Pancreas (tissue), 10 donors: ENCODE results near the gene MYO9A. TPM values are rescaled to one million over a fixed set of nuclear protein-coding genes. Genes with fewer than 3 reads are reported as not detected.
"Not testable (repeated sequence)": the region's sequence is repeated elsewhere in the genome, so short reads cannot be mapped to it uniquely, and the experiment has no call there.

ENCODE experiments used
- ATAC-seq, 4 donors: fragments of 200-7000 bp; cut with Tn5 transposase; one replicate each; pipeline versions ENCODE4 v1.8.0 to v1.9.1; 2020; ENCODE audit warnings: mild to moderate bottlenecking in 4 of 4, moderate library complexity in 4 of 4
- DNase-seq, 6 donors: peaks; one replicate each; pipeline ENCODE4 v3.0.0-alpha.2; 2020
- FAIRE-seq: peaks from 2 replicates; lab custom pipeline; 2012; peaks lifted over from hg19 to GRCh38; lab: Jason Lieb, UNC
- H3K27ac ChIP-seq, 4 donors: fragments of 200-600 bp; sonication (generic); 1 replicate in 3 of 4; 2 replicates in 1 of 4; pipeline versions ENCODE4 v1.5.0 to v1.8.0; 2020
- H3K27me3 ChIP-seq, 4 donors: fragments of 200-600 bp; one replicate each; pipeline ENCODE4 v1.8.0; 2021
- H3K36me3 ChIP-seq, 3 donors: fragments of 200-600 bp; sonication (generic) in 1 of 3; one replicate each; pipeline versions ENCODE4 v1.5.0 to v1.8.0; 2020 to 2021
- H3K4me1 ChIP-seq, 3 donors: fragments of 200-600 bp; one replicate each; pipeline ENCODE4 v1.8.0; 2021
- H3K4me3 ChIP-seq, 4 donors: fragments of 200-600 bp; sonication (generic) in 2 of 4; one replicate each; pipeline versions ENCODE4 v1.5.0 to v1.8.0; 2020 to 2021
- H3K9me3 ChIP-seq, 4 donors: fragments of 200-600 bp; one replicate each; pipeline ENCODE4 v1.8.0; 2021
- WGBS, 2 donors: extraction: QIAGEN DNeasy Blood & Tissue Kit; methylation state at CpG; one replicate each; pipeline ENCODE4 v1.1.7; 2013; 5-methylcytosine and 5-hydroxymethylcytosine counted together
- intact Hi-C, 3 donors: fragments of 100-400 bp; cut with DNase I; formaldehyde crosslinking; loops; one replicate each; pipeline versions ENCODE4 v1.11.1 to v1.14.2; 2022
- polyA plus RNA-seq, 2 donors: library from polyadenylated mRNA; stranded (reverse); fragments of 200-250 nt; gene quantifications; one replicate each; pipeline ENCODE4 v1.2.3, GENCODE V29; 2013
- total RNA-seq, 6 donors: library from RNA; stranded (reverse); fragmentation: NEBNext Ultra II Directional in 4 of 6; extraction: Animal tissue kit (Norgen Biotek cat#: 25700) in 4 of 6; gene quantifications; one replicate each; pipeline versions ENCODE4 v1.2.1 to v1.2.4, GENCODE V29; 2021 to 2023
- TF ChIP-seq, protein P1 (sequence below), 4 donors: fragments of 200-600 bp; sonication (generic) in 3 of 4; IDR thresholded peaks; one replicate each; pipeline versions ENCODE4 v1.5.0 to v1.8.0; 2021; ENCODE audit warnings: antibody characterized with exemption in 4 of 4
- donor health status: healthy with polysubstance abuse.
- donor health status: DM: no; HTN: no; CAD: no; lungs with moderate emphysema.
- donor health status: DM: no; HTN: no; CAD: no.
- donor health status: control.
- donor health status: control.
- donor health status: Bipolar disorder and iron deficiency.
- donor health status: DM: yes; HTN: yes; CAD: no.
- donor health status: DM: no; HTN: no; CAD: no.
- donor health status: DM: no; HTN: no; CAD: no.
- donor health status: DM: yes; HTN: yes; CAD: no.

Gene MYO9A
- total and polyA plus RNA-seq, 8 donors = 1.2 to 21.0 (median 7.8) TPM

DNA sequence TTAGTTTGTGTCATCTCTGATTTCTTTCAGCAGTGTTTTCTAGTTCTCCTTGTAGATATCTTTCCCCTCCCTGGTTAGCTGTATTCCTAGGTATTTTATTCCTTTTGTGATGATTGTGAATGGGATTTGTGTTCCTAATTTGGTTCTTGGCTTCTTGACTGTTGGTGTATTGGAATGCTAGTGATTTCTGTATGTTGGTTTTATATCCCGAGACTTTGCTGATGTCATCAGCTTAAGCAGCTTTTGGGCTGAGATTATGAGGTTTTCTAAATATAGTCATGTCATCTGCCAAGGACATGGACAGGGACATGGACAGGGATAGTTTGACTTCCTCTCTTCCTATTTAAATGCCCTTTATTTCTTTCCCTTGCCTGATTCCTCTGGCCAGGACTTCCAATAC, 35.8 kb downstream of the MYO9A start:
- no peak overlapping the region for H3K4me3 ChIP-seq
- no peaks in the 10 kb centered on the region for H3K36me3 ChIP-seq
- intact Hi-C loops = no loop called here
- H3K4me1 ChIP-seq = no peaks in the 10 kb centered on the region
- TF ChIP-seq, protein P1, sequence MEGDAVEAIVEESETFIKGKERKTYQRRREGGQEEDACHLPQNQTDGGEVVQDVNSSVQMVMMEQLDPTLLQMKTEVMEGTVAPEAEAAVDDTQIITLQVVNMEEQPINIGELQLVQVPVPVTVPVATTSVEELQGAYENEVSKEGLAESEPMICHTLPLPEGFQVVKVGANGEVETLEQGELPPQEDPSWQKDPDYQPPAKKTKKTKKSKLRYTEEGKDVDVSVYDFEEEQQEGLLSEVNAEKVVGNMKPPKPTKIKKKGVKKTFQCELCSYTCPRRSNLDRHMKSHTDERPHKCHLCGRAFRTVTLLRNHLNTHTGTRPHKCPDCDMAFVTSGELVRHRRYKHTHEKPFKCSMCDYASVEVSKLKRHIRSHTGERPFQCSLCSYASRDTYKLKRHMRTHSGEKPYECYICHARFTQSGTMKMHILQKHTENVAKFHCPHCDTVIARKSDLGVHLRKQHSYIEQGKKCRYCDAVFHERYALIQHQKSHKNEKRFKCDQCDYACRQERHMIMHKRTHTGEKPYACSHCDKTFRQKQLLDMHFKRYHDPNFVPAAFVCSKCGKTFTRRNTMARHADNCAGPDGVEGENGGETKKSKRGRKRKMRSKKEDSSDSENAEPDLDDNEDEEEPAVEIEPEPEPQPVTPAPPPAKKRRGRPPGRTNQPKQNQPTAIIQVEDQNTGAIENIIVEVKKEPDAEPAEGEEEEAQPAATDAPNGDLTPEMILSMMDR (IDR thresholded peaks at IDR 0.05) = no peak
- 93 to 98% methylated on average over 1 of the region's 1 CpG for WGBS, 2 donors
- FAIRE-seq (no peak), ATAC-seq (no peak), DNase-seq (no peak)
- no peak overlapping the region for H3K27ac ChIP-seq
- H3K27me3 ChIP-seq = no peaks in the 10 kb centered on the region
- no peaks in the 10 kb centered on the region for H3K9me3 ChIP-seq

DNA sequence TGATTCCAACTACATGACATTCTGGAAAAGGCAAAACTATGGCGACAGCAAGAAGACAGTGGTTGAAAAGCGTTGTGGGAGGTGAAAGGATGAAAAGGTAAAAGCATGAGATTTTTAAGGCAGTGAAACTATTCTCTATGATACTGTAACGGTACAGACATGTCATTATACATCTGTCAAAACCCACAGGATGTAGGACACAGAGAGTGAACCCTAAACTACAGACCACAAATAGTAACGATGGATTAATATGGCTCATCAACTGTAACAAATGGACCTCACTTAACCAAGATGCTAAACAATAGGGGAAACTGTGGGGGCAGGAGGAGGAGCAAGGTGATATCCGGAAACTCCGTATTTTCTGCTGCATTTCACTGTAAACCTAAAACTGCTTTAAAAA, 39.1 kb downstream of the MYO9A start:
- WGBS, 2 donors = 91 to 97% methylated on average over 6 of the region's 6 CpGs
- Histone ChIP-seq H3K27me3 (no peaks in the 10 kb centered on the region), H3K9me3 (no peaks in the 10 kb centered on the region), H3K4me1 (no peaks in the 10 kb centered on the region), H3K36me3 (no peaks in the 10 kb centered on the region), H3K4me3 (no peak overlapping the region), H3K27ac (no peak overlapping the region)
- ATAC-seq (no peak), FAIRE-seq (no peak), DNase-seq (no peak)
- TF ChIP-seq, protein P1 (IDR thresholded peaks at IDR 0.05) = no peak
- intact Hi-C loops = no loop called here

DNA sequence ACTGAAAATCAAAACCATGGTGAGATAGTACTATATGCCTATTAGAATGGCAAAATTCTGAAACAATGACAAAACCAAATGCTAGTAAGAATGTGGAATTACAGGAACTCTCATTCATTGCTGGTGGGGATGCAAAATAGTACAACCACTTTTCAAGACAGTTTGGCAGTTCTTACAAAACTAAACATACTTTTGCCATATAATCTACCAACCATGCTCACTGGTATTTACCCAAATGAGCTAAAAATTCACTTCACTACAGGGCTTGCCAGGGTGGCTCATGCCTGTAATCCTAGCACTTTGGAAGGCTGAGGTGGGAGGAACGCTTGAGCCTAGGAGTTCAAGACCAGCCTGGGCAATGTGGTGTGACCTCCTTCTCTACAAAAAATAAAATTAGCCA, 40.0 kb downstream of the MYO9A start:
- no peak overlapping the region for H3K27ac ChIP-seq
- FAIRE-seq (no peak), ATAC-seq (no peak), DNase-seq (no peak)
- H3K4me1 ChIP-seq = no peaks in the 10 kb centered on the region
- no peak overlapping the region for H3K4me3 ChIP-seq
- WGBS, 2 donors = 84 to 100% methylated on average over 1 of the region's 1 CpG
- no peaks in the 10 kb centered on the region for H3K27me3 ChIP-seq
- TF ChIP-seq, protein P1 (IDR thresholded peaks at IDR 0.05) = no peak
- intact Hi-C loops = no loop called here
- no peaks in the 10 kb centered on the region for H3K36me3 ChIP-seq
- no peaks in the 10 kb centered on the region for H3K9me3 ChIP-seq

DNA sequence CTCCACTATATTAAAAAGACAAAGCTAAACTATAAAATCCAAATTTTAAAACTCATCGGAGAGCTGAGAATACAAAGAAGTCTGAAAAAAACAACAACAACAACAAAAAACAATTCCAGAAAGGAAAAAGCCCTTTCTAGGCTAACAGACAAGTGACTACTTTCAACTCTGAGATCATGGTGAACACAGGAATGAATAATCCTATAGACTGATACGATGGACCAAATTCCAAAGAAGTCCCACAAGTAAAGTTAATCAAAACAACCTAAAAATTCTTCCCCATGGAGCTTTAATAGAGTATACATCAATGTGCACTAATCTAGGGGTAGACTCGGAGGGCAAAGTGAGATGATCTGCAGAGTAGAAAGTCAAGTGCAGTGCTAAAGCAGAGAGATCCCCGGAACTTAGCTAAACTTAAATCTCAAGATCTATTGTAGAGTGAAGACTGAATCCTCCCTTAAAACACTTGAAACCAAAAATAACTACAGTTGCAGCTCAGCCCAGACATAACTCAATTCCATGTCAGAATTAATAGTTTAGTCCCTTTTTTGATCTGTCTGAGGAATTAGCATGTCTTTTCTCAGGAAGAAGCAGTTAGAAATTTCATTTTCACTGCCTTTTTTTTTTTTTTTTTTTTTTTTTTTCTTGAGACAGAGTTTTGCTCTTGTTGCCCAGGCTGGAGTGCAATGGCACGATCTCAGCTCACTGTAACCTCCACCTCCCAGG, 43.5 kb downstream of the MYO9A start:
- no peaks in the 10 kb centered on the region for H3K9me3 ChIP-seq
- intact Hi-C loops = no loop called here
- H3K36me3 ChIP-seq = no peaks in the 10 kb centered on the region
- TF ChIP-seq, protein P1 (IDR thresholded peaks at IDR 0.05) = no peak
- FAIRE-seq (no peak), ATAC-seq (no peak), DNase-seq (no peak)
- H3K4me3 ChIP-seq = no peak overlapping the region
- H3K27me3 ChIP-seq = no peaks in the 10 kb centered on the region
- H3K27ac ChIP-seq = no peak overlapping the region
- H3K4me1 ChIP-seq = no peaks in the 10 kb centered on the region
- 89 to 94% methylated on average over 5 of the region's 5 CpGs for WGBS, 2 donors

DNA sequence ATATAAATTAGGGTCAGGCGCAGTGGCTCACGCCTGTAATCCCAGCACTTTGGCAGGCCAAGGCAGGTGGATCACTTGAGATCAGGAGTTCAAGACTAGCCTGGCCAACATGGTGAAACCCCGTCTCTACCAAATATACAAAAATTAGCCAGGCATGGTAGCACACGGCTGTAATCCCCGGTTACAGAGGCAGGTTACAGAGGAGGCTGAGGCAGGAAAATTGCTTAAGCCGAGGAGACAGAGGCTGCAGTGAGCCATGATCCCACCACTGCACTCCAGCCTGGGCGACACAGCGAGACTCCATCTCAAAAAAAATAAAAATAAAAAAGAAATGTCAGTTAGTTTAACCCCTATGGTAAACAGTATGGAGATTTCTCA, 46.5 kb downstream of the MYO9A start:
- H3K9me3 ChIP-seq, H3K27ac ChIP-seq, ATAC-seq, intact Hi-C loops, H3K4me3 ChIP-seq, H3K4me1 ChIP-seq, H3K27me3 ChIP-seq, DNase-seq, FAIRE-seq, H3K36me3 ChIP-seq: not testable (repeated sequence)
- 95 to 96% methylated on average over 8 of the region's 8 CpGs for WGBS, 2 donors
